K562 (cell line): ENCODE results near the gene KCNA10. TPM values are rescaled to one million over a fixed set of nuclear protein-coding genes. Genes with fewer than 3 reads are reported as not detected.

Experiments used
- ATAC-seq: fragments of 200-7000 bp; cut with Tn5 transposase; 3 replicates; pipeline ENCODE4 v1.9.1; 2020; ENCODE audit warnings: moderate library complexity
- BruUV-seq: library from RNA; stranded (reverse); fragments of 400-500 nt; replicated peaks from 2 replicates; lab custom pipeline; 2021; lab: Mats Ljungman, UMichigan
- CTCF ChIA-PET: fragments of 300-600 bp; formaldehyde crosslinking; extraction: SDS; loops from one replicate; lab custom pipeline; 2021; ENCODE audit warnings: low intra/inter-chr PET ratio; lab: Yijun Ruan, JAX
- POLR2A ChIA-PET: fragments of 300-600, 350-650 bp; sonication (Branson Sonifier 250); formaldehyde crosslinking; extraction: SDS; loops from one replicate; lab custom pipeline; 2021; ENCODE audit warnings: antibody characterized with exemption, inconsistent platforms; lab: Yijun Ruan, JAX
- DNase-seq, 4 experiments: peaks; one replicate each; pipeline versions ENCODE4 v3.0.0 to v3.0.0-alpha.2; 2011 to 2018; ENCODE audit warnings: low spot score in 3 of 4, mixed read lengths in 3 of 4; ENCODE audit errors: extremely low read depth in 1 of 4
- FAIRE-seq: peaks from 2 replicates; lab custom pipeline; 2011; peaks lifted over from hg19 to GRCh38; lab: Jason Lieb, UNC
- H2AFZ ChIP-seq: 2 replicates; pipeline ENCODE4 v1.6.0; 2011; ENCODE audit warnings: low read depth, low read length, control low read depth, inconsistent platforms
- H3K27ac ChIP-seq: fragments of 200-600 bp; 3 replicates; pipeline ENCODE4 v1.8.0; 2011; ENCODE audit warnings: low read depth, mild to moderate bottlenecking, control low read depth, inconsistent platforms, low read length, moderate library complexity, mixed read lengths; ENCODE audit errors: extremely low read depth
- H3K27me3 ChIP-seq, 2 experiments: fragments of 300-600 bp in 1 of 2; 2 replicates in 1 of 2; 3 replicates in 1 of 2; pipeline versions ENCODE4 v1.6.0 to v1.8.0; 2011; ENCODE audit warnings: inconsistent platforms in 2 of 2, low read length in 2 of 2, mild to moderate bottlenecking in 1 of 2, mixed read lengths in 1 of 2, moderate library complexity in 1 of 2; ENCODE audit not compliant: control insufficient read depth in 2 of 2, insufficient read depth in 2 of 2
- H3K36me3 ChIP-seq: fragments of 300-600 bp; 3 replicates; pipeline ENCODE4 v1.8.0; 2011; ENCODE audit warnings: mild to moderate bottlenecking, low read length, inconsistent platforms; ENCODE audit not compliant: control insufficient read depth, insufficient read depth
- H3K4me1 ChIP-seq, 2 experiments: fragments of 200-600 bp in 1 of 2; replicated peaks in 1 of 2; 2 replicates in 1 of 2; 3 replicates in 1 of 2; pipeline versions ENCODE4 v1.5.1 to v1.8.0; 2011; ENCODE audit warnings: inconsistent platforms in 2 of 2, low read length in 2 of 2, mild to moderate bottlenecking in 1 of 2, mixed read lengths in 1 of 2, moderate library complexity in 1 of 2; ENCODE audit not compliant: control insufficient read depth in 2 of 2, insufficient read depth in 2 of 2
- H3K4me2 ChIP-seq: 2 replicates; pipeline ENCODE4 v1.6.1; 2011; ENCODE audit warnings: low read length, control low read depth, inconsistent platforms, mixed read lengths; ENCODE audit not compliant: insufficient read depth
- H3K4me3 ChIP-seq: fragments of 200-600 bp; sonication (generic), shearing (Covaris generic); 2 replicates; pipeline ENCODE4 v1.5.1; 2016; ENCODE audit warnings: control low read depth, inconsistent platforms
- H3K79me2 ChIP-seq: fragments of 200-600 bp; 3 replicates; pipeline ENCODE4 v1.8.0; 2011; ENCODE audit warnings: low read length, inconsistent platforms; ENCODE audit not compliant: control insufficient read depth, insufficient read depth
- H3K9ac ChIP-seq, 2 experiments: 2 replicates each; pipeline versions ENCODE4 v1.6.0 to v1.6.1; 2011; ENCODE audit warnings: low read depth in 2 of 2, low read length in 2 of 2, control low read depth in 1 of 2, inconsistent platforms in 1 of 2, mild to moderate bottlenecking in 1 of 2, mixed read lengths in 1 of 2; ENCODE audit not compliant: insufficient read depth in 1 of 2
- H3K9me1 ChIP-seq: one replicate; pipeline ENCODE4 v1.6.0; 2011; ENCODE audit warnings: inconsistent platforms, mild to moderate bottlenecking, low read length, moderate library complexity; ENCODE audit not compliant: control insufficient read depth, insufficient read depth
- H3K9me3 ChIP-seq: replicated peaks from 2 replicates; pipeline ENCODE4 v1.5.1; 2011; ENCODE audit warnings: low read depth, low read length, inconsistent platforms; ENCODE audit not compliant: control insufficient read depth, insufficient read depth
- H4K20me1 ChIP-seq: replicated peaks from 2 replicates; pipeline ENCODE4 v1.6.1; 2011; ENCODE audit warnings: low read length, inconsistent platforms, mixed read lengths; ENCODE audit not compliant: control insufficient read depth, insufficient read depth
- MYNN ChIP-seq, 2 experiments: sonication (generic); formaldehyde crosslinking in 1 of 2; IDR thresholded peaks; 2 replicates each; pipeline versions ENCODE4 v1.5.0 to v1.6.1; 2016 to 2020; ENCODE audit warnings: antibody characterized with exemption in 1 of 2, missing genetic modification reagents in 1 of 2
- NFE2 ChIP-seq: IDR thresholded peaks from 2 replicates; pipeline ENCODE4 v1.6.1; 2014; ENCODE audit warnings: antibody characterized with exemption, low read depth
- SFPQ ChIP-seq: fragments of 200-400 bp; formaldehyde crosslinking; IDR thresholded peaks from 2 replicates; pipeline ENCODE4 v1.6.1; 2017; ENCODE audit warnings: mild to moderate bottlenecking, low read depth, low read length, moderate library complexity
- ZNF695 ChIP-seq: fragments of 450-650 bp; formaldehyde crosslinking; IDR thresholded peaks from 2 replicates; pipeline ENCODE4 v1.4.0; 2020; ENCODE audit warnings: mild to moderate bottlenecking, moderate library complexity
- WGBS: fragments of 100-300 bp; shearing (Covaris generic); methylation state at CpG from one replicate; pipeline ENCODE4 v1.1.6; 2016; ENCODE audit warnings: low coverage, mixed read lengths; ENCODE audit not compliant: insufficient coverage; ENCODE audit errors: missing lambda C conversion rate; 5-methylcytosine and 5-hydroxymethylcytosine counted together
- in situ Hi-C: fragments of 300-500 bp; cut with MboI; formaldehyde crosslinking; loops from 4 replicates; pipeline ENCODE4 v1.15.0; 2018; ENCODE audit warnings: inconsistent platforms, mixed read lengths
- intact Hi-C: fragments of 100-400 bp; cut with micrococcal nuclease; formaldehyde crosslinking; loops from 2 replicates; pipeline ENCODE4 v1.14.2; 2022
- polyA plus RNA-seq, 8 experiments: library from polyadenylated mRNA; depleted of rRNA in 4 of 8; stranded (reverse) in 5 of 8; unstranded in 3 of 8; fragments of >200 nt; fragmentation: Nextera tagmentation in 2 of 8; fragmentation: Illumina TruSeq in 1 of 8; extraction: Ambion mirVana in 2 of 8; extraction: Trizol in 1 of 8; gene quantifications; 2 replicates each; pipeline versions ENCODE4 v1.2.1 to v1.2.3, GENCODE V29; 2011 to 2014; ENCODE audit warnings: inconsistent platforms in 1 of 8, missing spikeins in 1 of 8
- total RNA-seq, 7 experiments: library from RNA; depleted of rRNA in 6 of 7; stranded (reverse); fragments of >200 nt in 6 of 7; fragmentation: Illumina TruSeq in 2 of 7; extraction: Trizol in 2 of 7; gene quantifications; 2 replicates each; pipeline versions ENCODE4 v1.2.1 to v1.2.3, GENCODE V29; 2011 to 2021; ENCODE audit warnings: low replicate concordance in 1 of 7

Gene KCNA10
- total and polyA plus RNA-seq, 9 of the 15 experiments (the other 6 are each of a cell fraction or from before 2014, with no cell fraction given) = not detected

DNA sequence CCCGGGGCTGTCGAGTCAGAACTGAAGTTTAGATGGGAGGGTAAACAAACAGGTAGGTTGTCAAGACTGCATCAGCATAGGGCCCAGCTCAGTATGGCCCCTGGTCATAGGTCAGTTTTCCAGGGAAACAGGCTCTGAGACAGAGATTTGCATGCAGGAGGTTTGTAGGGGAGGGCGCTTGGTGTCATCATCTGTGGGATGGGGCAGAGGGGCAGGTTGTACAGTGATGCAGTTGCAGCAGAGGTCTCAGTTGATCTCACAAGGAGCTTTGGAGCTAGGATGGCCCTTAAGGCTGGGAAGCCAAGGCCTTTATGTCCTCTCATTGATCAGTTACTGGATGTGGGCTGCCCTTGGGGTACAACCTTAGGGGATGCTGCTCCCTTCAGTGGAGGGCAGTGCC is 38.5 kb upstream of the KCNA10 start:
- POLR2A ChIA-PET = interaction anchor here (1.0 to 1.1 kb wide), 2 partner anchors 22 to 29 kb away, joined by 4 read pairs; no protein-coding TSS in a partner anchor
- ATAC-seq = no peak
- Histone ChIP-seq H3K27ac (no peak overlapping the region), H3K9me3 (no peaks in the 10 kb centered on the region), H3K4me1 (peaks cover 0 to 8% of the 10 kb centered on the region in 2 experiments; a peak in 2 of 5 replicates)
- CTCF ChIA-PET = no interaction called here
- no peak for TF ChIP-seq MYNN (IDR thresholded peaks at IDR 0.05)
- no peak for TF ChIP-seq MYNN (CRISPR knock-in tag; IDR thresholded peaks at IDR 0.05)
- no peak for TF ChIP-seq SFPQ
- no peak for TF ChIP-seq NFE2
- TF ChIP-seq ZNF695 (CRISPR knock-in tag) = no peak
- TF ChIP-seq, all 486 proteins: peak for 0
- H3K27me3 ChIP-seq = peaks cover 1 to 34% of the 10 kb centered on the region in 2 experiments; a peak in 3 of 5 replicates
- H3K4me3 ChIP-seq = no peak overlapping the region
- H4K20me1 ChIP-seq = peaks cover 9% of the 10 kb centered on the region; the same call in 1 of the 2 replicates
- no peaks in the 10 kb centered on the region for H3K79me2 ChIP-seq
- H3K36me3 ChIP-seq = no peaks in the 10 kb centered on the region
- no peak overlapping the region for H3K4me2 ChIP-seq
- 0% methylated on average over 3 of the region's 3 CpGs for WGBS
- in situ Hi-C loops = no loop called here
- no peak for FAIRE-seq
- intact Hi-C loops = no loop called here
- H2AFZ ChIP-seq = no peak overlapping the region
- H3K9me1 ChIP-seq = no peaks in the 10 kb centered on the region
- DNase-seq = no peak
- no peak overlapping the region for H3K9ac ChIP-seq
- no TSS peak for BruUV-seq
